Spleen (tissue), 7 donors: ENCODE measurements around the gene GALNT5.

Experiments
- CTCF ChIP-seq, 11 experiments: fragments of 200-600 bp in 7 of 11; fragments of 450-650 bp in 4 of 11; sonication (generic) in 4 of 11; IDR thresholded peaks in 8 of 11; conservative IDR thresholded peaks in 3 of 11; 1 replicate in 7 of 11; 2 replicates in 4 of 11; pipeline versions ENCODE4 v1.4.0 to v1.8.0; 2016 to 2021; ENCODE audit warnings: antibody characterized with exemption in 11 of 11, inconsistent platforms in 4 of 11, mild to moderate bottlenecking in 1 of 11
- POLR2A ChIP-seq, 3 donors: fragments of 450-650 bp; IDR thresholded peaks; one replicate each; pipeline ENCODE4 v1.5.1; 2017; ENCODE audit warnings: antibody characterized with exemption in 3 of 3, mild to moderate bottlenecking in 1 of 3
- POLR2AphosphoS5 ChIP-seq, 3 donors: sonication (generic); formaldehyde crosslinking; IDR thresholded peaks; one replicate each; pipeline ENCODE4 v1.5.1; 2017; ENCODE audit warnings: antibody characterized with exemption in 3 of 3
- donor health status: DM: no; HTN: no; CAD: no; lungs with moderate emphysema.
- donor health status: DM: no; HTN: no; CAD: no.
- donor health status: DM: no; HTN: no; CAD: no.

DNA sequence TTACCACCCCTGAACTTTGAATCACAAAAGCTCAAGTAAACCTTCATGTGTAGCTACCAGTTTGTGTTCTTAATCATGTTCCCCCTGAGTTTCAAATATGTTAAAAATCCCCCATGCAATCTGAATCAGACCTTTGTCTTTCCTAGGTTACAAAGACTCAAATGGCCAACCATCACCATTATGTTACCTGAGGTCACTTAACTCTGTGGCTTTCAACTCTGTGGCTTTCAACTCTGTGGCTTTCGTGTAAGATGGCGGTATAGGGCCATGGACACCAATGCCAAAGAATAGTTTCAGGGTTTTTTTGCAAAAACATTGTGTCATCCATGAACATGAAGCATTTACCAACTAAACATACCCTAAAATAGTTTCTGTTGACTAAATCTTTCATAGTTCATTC lies 61.4 kb downstream of the GALNT5 start:
- TF ChIP-seq CTCF (IDR thresholded peaks at IDR 0.05 in 8 of 11, conservative IDR thresholded peaks at IDR 0.05 in 3 of 11) (no peak), POLR2A (IDR thresholded peaks at IDR 0.05) (no peak), POLR2AphosphoS5 (IDR thresholded peaks at IDR 0.05) (no peak)
